ENCODE measurements around the gene LATS2. TPM values are rescaled to one million over a fixed set of nuclear protein-coding genes. Genes with fewer than 3 reads are reported as not detected.
A peak's percentile ranks its signal among the peaks of the same experiment; 100 is the strongest.

Gene LATS2
- total RNA-seq, 1 experiment from 2014 or later = 18.8 TPM

GRCh38 chr13:20969182-20969581 lies 92.2 kb downstream of the LATS2 start:
- ATAC-seq = peak; percentile 81

GRCh38 chr13:20968745-20969144 lies 92.6 kb downstream of the LATS2 start:
- RAD21 ChIA-PET (ENCODE audit: low non-redundant PET in 1 of 2, low total read pairs in 2 of 2, uncharacterized antibody in 2 of 2, unreplicated experiment in 2 of 2) = interaction anchor here in 1 of 2 experiments (0.7 kb wide), 1 partner anchor 187 kb away, joined by 3 read pairs; no protein-coding TSS in a partner anchor
- BruUV-seq (replicated peaks) = no TSS peak
- Histone ChIP-seq H2AFZ (ENCODE audit: low read depth, low read length, poor library complexity, severe bottlenecking) (no peak overlapping the region), H3K4me3 (replicated peaks in 1 of 2; ENCODE audit: low read depth in 1 of 2, low read length in 2 of 2) (no peak overlapping the region), H3K9me3 (ENCODE audit: control insufficient read depth in 1 of 2, insufficient read depth in 1 of 2, low read depth in 1 of 2, low read length in 2 of 2) (no peaks in the 10 kb centered on the region), H3K27ac (ENCODE audit: low read depth, low read length) (no peak overlapping the region), H3K4me2 (ENCODE audit: low read length) (peak overlapping the region; percentile 20), H4K20me1 (ENCODE audit: insufficient read depth) (no peaks in the 10 kb centered on the region), H3K79me2 (ENCODE audit: insufficient read depth, low read length) (no peaks in the 10 kb centered on the region), H3K9ac (ENCODE audit: low read length) (no peak overlapping the region), H3K4me1 (ENCODE audit: control insufficient read depth in 1 of 2, insufficient read depth in 2 of 2, low read length in 2 of 2) (peaks cover 0 to 7% of the 10 kb centered on the region in 2 experiments; a peak in 1 of 4 replicates), H3K9me2 (ENCODE audit: insufficient read depth) (no peaks in the 10 kb centered on the region), H3K36me3 (ENCODE audit: control insufficient read depth in 1 of 2, insufficient read depth in 2 of 2, low read length in 2 of 2) (no peaks in the 10 kb centered on the region; a peak in 1 of 4 replicates), H3K27me3 (ENCODE audit: insufficient read depth, low read length) (no peaks in the 10 kb centered on the region)
- intact Hi-C loops (cut with micrococcal nuclease) = no loop called here
- CTCF ChIA-PET = interaction anchor here (0.7 kb wide), 1 partner anchor 209 kb away, joined by 3 read pairs; no protein-coding TSS in a partner anchor
- DNase-seq (ENCODE audit: low read depth, low spot score) (no peak), ATAC-seq (no peak; the same call in 1 of the 2 replicates)
- POLR2A ChIA-PET = no interaction called here
- TF ChIP-seq ZNF274 (IDR thresholded peaks at IDR 0.05; ENCODE audit: low read depth, low read length) = no peak
- TF ChIP-seq RAD21 (IDR thresholded peaks at IDR 0.05; ENCODE audit: low read depth) = no peak
- no peak for TF ChIP-seq YY1 (IDR thresholded peaks at IDR 0.05; ENCODE audit: extremely low read depth, insufficient replicate concordance, low read depth, low read length)
- no peak for TF ChIP-seq POLR2AphosphoS5 (IDR thresholded peaks at IDR 0.05; ENCODE audit: low read depth, low read length)
- TF ChIP-seq CBX3 (IDR thresholded peaks at IDR 0.05; ENCODE audit: low read depth) = no peak
- TF ChIP-seq FOSL1 (IDR thresholded peaks at IDR 0.05; ENCODE audit: low read depth) = no peak
- TF ChIP-seq, protein P1, sequence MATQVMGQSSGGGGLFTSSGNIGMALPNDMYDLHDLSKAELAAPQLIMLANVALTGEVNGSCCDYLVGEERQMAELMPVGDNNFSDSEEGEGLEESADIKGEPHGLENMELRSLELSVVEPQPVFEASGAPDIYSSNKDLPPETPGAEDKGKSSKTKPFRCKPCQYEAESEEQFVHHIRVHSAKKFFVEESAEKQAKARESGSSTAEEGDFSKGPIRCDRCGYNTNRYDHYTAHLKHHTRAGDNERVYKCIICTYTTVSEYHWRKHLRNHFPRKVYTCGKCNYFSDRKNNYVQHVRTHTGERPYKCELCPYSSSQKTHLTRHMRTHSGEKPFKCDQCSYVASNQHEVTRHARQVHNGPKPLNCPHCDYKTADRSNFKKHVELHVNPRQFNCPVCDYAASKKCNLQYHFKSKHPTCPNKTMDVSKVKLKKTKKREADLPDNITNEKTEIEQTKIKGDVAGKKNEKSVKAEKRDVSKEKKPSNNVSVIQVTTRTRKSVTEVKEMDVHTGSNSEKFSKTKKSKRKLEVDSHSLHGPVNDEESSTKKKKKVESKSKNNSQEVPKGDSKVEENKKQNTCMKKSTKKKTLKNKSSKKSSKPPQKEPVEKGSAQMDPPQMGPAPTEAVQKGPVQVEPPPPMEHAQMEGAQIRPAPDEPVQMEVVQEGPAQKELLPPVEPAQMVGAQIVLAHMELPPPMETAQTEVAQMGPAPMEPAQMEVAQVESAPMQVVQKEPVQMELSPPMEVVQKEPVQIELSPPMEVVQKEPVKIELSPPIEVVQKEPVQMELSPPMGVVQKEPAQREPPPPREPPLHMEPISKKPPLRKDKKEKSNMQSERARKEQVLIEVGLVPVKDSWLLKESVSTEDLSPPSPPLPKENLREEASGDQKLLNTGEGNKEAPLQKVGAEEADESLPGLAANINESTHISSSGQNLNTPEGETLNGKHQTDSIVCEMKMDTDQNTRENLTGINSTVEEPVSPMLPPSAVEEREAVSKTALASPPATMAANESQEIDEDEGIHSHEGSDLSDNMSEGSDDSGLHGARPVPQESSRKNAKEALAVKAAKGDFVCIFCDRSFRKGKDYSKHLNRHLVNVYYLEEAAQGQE (IDR thresholded peaks at IDR 0.05; ENCODE audit: low read depth) = no peak
- TF ChIP-seq, protein P2, sequence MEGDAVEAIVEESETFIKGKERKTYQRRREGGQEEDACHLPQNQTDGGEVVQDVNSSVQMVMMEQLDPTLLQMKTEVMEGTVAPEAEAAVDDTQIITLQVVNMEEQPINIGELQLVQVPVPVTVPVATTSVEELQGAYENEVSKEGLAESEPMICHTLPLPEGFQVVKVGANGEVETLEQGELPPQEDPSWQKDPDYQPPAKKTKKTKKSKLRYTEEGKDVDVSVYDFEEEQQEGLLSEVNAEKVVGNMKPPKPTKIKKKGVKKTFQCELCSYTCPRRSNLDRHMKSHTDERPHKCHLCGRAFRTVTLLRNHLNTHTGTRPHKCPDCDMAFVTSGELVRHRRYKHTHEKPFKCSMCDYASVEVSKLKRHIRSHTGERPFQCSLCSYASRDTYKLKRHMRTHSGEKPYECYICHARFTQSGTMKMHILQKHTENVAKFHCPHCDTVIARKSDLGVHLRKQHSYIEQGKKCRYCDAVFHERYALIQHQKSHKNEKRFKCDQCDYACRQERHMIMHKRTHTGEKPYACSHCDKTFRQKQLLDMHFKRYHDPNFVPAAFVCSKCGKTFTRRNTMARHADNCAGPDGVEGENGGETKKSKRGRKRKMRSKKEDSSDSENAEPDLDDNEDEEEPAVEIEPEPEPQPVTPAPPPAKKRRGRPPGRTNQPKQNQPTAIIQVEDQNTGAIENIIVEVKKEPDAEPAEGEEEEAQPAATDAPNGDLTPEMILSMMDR (IDR thresholded peaks at IDR 0.05 in 2 of 3, conservative IDR thresholded peaks at IDR 0.05 in 1 of 3; ENCODE audit: borderline replicate concordance in 1 of 3, insufficient read depth in 1 of 3, low read depth in 2 of 3, low read length in 2 of 3) = no peak
- TF ChIP-seq ZFX (IDR thresholded peaks at IDR 0.05) = no peak
- TF ChIP-seq SIN3A (IDR thresholded peaks at IDR 0.05; ENCODE audit: low read depth) = no peak
- no peak for TF ChIP-seq MAX (IDR thresholded peaks at IDR 0.05)
- TF ChIP-seq POLR2A (IDR thresholded peaks at IDR 0.05; ENCODE audit: borderline replicate concordance, extremely low read depth, insufficient read depth, insufficient read length) = no peak
- TF ChIP-seq CEBPB (IDR thresholded peaks at IDR 0.05; ENCODE audit: low read depth) = no peak

More at GRCh38 chr13:20969182-20969581, 92.2 kb downstream of the LATS2 start:
- Histone ChIP-seq H3K9ac (ENCODE audit: low read length) (no peak overlapping the region), H3K9me3 (ENCODE audit: control insufficient read depth in 1 of 2, insufficient read depth in 1 of 2, low read depth in 1 of 2, low read length in 2 of 2) (no peaks in the 10 kb centered on the region), H3K36me3 (ENCODE audit: control insufficient read depth in 1 of 2, insufficient read depth in 2 of 2, low read length in 2 of 2) (peaks cover 0 to 2% of the 10 kb centered on the region in 2 experiments; a peak in 2 of 4 replicates), H3K4me2 (ENCODE audit: low read length) (peak overlapping the region; percentile 20), H3K9me2 (ENCODE audit: insufficient read depth) (no peaks in the 10 kb centered on the region), H3K79me2 (ENCODE audit: insufficient read depth, low read length) (no peaks in the 10 kb centered on the region), H2AFZ (ENCODE audit: low read depth, low read length, poor library complexity, severe bottlenecking) (no peak overlapping the region), H4K20me1 (ENCODE audit: insufficient read depth) (no peaks in the 10 kb centered on the region), H3K4me1 (ENCODE audit: control insufficient read depth in 1 of 2, insufficient read depth in 2 of 2, low read length in 2 of 2) (peaks cover 0 to 7% of the 10 kb centered on the region in 2 experiments; a peak in 1 of 4 replicates), H3K27me3 (ENCODE audit: insufficient read depth, low read length) (no peaks in the 10 kb centered on the region), H3K4me3 (replicated peaks in 1 of 2; ENCODE audit: low read depth in 1 of 2, low read length in 2 of 2) (no peak overlapping the region), H3K27ac (ENCODE audit: low read depth, low read length) (no peak overlapping the region)
- POLR2A ChIA-PET = no interaction called here
- CTCF ChIA-PET = interaction anchor here (0.7 kb wide), 1 partner anchor 208 kb away, joined by 3 read pairs; no protein-coding TSS in a partner anchor
- no TSS peak for BruUV-seq (replicated peaks)
- RAD21 ChIA-PET (ENCODE audit: low non-redundant PET in 1 of 2, low total read pairs in 2 of 2, uncharacterized antibody in 2 of 2, unreplicated experiment in 2 of 2) = interaction anchor here in 1 of 2 experiments (0.7 kb wide), 1 partner anchor 186 kb away, joined by 3 read pairs; no protein-coding TSS in a partner anchor
- no peak for TF ChIP-seq ATF3 (IDR thresholded peaks at IDR 0.05)
- TF ChIP-seq SP1 (IDR thresholded peaks at IDR 0.05; ENCODE audit: low read depth) = no peak
- TF ChIP-seq FOSL1 (IDR thresholded peaks at IDR 0.05; ENCODE audit: low read depth) = peak; percentile 12; the same call in 1 of the 2 replicates
- intact Hi-C loops (cut with micrococcal nuclease) = no loop called here
- DNase-seq (ENCODE audit: low read depth, low spot score) = peak; percentile 28

Measured in HCT116 (cell line).